GM21423 (cell line): ENCODE data around the gene LEAP2.

Experiments
- ATAC-seq: cut with Tn5 transposase; IDR thresholded peaks from one replicate; pipeline ENCODE4 v1.9.1; 2021; ENCODE audit warnings: mild to moderate bottlenecking, moderate library complexity; ENCODE audit not compliant: unreplicated experiment

LEAP2 gene

GRCh38 chr5:132876020-132876759, 2.7 kb downstream of the LEAP2 start:
- ATAC-seq = no peak

GRCh38 chr5:132877466-132877865, 4.0 kb downstream of the LEAP2 start:
- ATAC-seq = no peak

- no peak for ATAC-seq
Measured at GRCh38 chr5:132877938-132878337, 4.5 kb downstream of the LEAP2 start.

GRCh38 chr5:132883261-132883834, 9.9 kb downstream of the LEAP2 start:
- ATAC-seq = peak; percentile 51

- no peak for ATAC-seq
Measured at GRCh38 chr5:132884548-132884947, 11.1 kb downstream of the LEAP2 start.

- ATAC-seq = no peak
Measured at GRCh38 chr5:132886064-132886823, 12.8 kb downstream of the LEAP2 start.

- no peak for ATAC-seq
Measured at GRCh38 chr5:132887283-132887682, 13.8 kb downstream of the LEAP2 start.

GRCh38 chr5:132889501-132889900, 16.0 kb downstream of the LEAP2 start:
- no peak for ATAC-seq

GRCh38 chr5:132890817-132891216, 17.3 kb downstream of the LEAP2 start:
- ATAC-seq = no peak

GRCh38 chr5:132895719-132896305, 22.3 kb downstream of the LEAP2 start:
- ATAC-seq = no peak

GRCh38 chr5:132896685-132897084, 23.2 kb downstream of the LEAP2 start:
- no peak for ATAC-seq

GRCh38 chr5:132898094-132898493, 24.6 kb downstream of the LEAP2 start:
- ATAC-seq = no peak

GRCh38 chr5:132901036-132901435, 27.6 kb downstream of the LEAP2 start:
- no peak for ATAC-seq

- no peak for ATAC-seq
Measured at GRCh38 chr5:132901730-132902129, 28.3 kb downstream of the LEAP2 start.

- no peak for ATAC-seq
Measured at GRCh38 chr5:132905938-132906337, 32.5 kb downstream of the LEAP2 start.

GRCh38 chr5:132907161-132907560, 33.7 kb downstream of the LEAP2 start:
- ATAC-seq = no peak

GRCh38 chr5:132909702-132910101, 36.2 kb downstream of the LEAP2 start:
- no peak for ATAC-seq

- no peak for ATAC-seq
Measured at GRCh38 chr5:132915681-132916080, 42.2 kb downstream of the LEAP2 start.

- no peak for ATAC-seq
Measured at GRCh38 chr5:132916086-132916485, 42.6 kb downstream of the LEAP2 start.
